Measurements from ENCODE around the gene MTFP1. TPM values are rescaled to one million over a fixed set of nuclear protein-coding genes. Genes with fewer than 3 reads are reported as not detected.

The MTFP1 gene
- total RNA-seq, 1 experiment from 2014 or later: 65.7 TPM

GRCh38 chr22:30414525-30415047 lies 11.0 kb upstream of the MTFP1 start:
- Histone ChIP-seq H3K4me3 (ENCODE audit: low read length) (no peak overlapping the region), H3K9me3 (ENCODE audit: low read length) (no peaks in the 10 kb centered on the region), H3K4me2 (ENCODE audit: low read length) (no peak overlapping the region), H4K20me1 (ENCODE audit: low read length) (no peaks in the 10 kb centered on the region), H3K9me2 (replicated peaks; ENCODE audit: low read length) (no peaks in the 10 kb centered on the region), H3K27me3 (ENCODE audit: low read length) (no peaks in the 10 kb centered on the region), H3F3A (ENCODE audit: low read length, unreplicated experiment) (no peaks in the 10 kb centered on the region), H3K9ac (ENCODE audit: low read length) (no peak overlapping the region), H3K36me3 (ENCODE audit: low read depth, low read length) (peaks cover 38% of the 10 kb centered on the region), H2AFZ (ENCODE audit: low read length) (no peak overlapping the region), H3K4me1 (ENCODE audit: insufficient read depth, low read length) (peaks cover 1% of the 10 kb centered on the region), H3K27ac (ENCODE audit: low read length) (no peak overlapping the region), H3K79me2 (ENCODE audit: low read length) (no peaks in the 10 kb centered on the region)
- ATAC-seq (no peak), DNase-seq (no peak)
- intact Hi-C loops (cut with micrococcal nuclease): no loop called here
- no TSS peak for BruUV-seq (replicated peaks)
- TF ChIP-seq, protein P1, sequence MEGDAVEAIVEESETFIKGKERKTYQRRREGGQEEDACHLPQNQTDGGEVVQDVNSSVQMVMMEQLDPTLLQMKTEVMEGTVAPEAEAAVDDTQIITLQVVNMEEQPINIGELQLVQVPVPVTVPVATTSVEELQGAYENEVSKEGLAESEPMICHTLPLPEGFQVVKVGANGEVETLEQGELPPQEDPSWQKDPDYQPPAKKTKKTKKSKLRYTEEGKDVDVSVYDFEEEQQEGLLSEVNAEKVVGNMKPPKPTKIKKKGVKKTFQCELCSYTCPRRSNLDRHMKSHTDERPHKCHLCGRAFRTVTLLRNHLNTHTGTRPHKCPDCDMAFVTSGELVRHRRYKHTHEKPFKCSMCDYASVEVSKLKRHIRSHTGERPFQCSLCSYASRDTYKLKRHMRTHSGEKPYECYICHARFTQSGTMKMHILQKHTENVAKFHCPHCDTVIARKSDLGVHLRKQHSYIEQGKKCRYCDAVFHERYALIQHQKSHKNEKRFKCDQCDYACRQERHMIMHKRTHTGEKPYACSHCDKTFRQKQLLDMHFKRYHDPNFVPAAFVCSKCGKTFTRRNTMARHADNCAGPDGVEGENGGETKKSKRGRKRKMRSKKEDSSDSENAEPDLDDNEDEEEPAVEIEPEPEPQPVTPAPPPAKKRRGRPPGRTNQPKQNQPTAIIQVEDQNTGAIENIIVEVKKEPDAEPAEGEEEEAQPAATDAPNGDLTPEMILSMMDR (conservative IDR thresholded peaks at IDR 0.05; ENCODE audit: low read depth, low read length): no peak
- TF ChIP-seq EZH2 (IDR thresholded peaks at IDR 0.05; ENCODE audit: low read length, unreplicated experiment) (no peak), EZH2phosphoT487 (IDR thresholded peaks at IDR 0.05; ENCODE audit: borderline replicate concordance, low read length) (no peak)
- POLR2A ChIA-PET (ENCODE audit: unreplicated experiment): no interaction called here
- CTCF ChIA-PET: no interaction called here

DNA sequence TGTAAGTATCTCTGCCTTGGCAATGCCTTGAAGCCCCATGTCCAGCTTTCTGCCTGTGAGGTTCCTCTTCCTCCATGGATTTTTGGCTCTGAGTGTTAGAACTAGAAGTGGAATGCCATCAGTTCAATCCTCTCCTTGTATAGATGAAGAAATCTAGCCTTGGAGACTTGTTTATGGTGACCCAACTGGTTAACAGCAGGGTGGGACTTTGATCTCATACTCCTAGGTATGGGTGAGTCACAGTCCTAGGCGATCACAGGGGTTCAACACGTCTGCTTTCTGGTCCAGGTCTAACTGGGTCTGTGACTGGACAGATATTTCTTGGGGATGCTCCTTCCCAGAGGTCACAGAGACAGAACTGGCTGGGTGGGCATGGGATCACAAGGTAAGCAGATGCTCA lies 9.2 kb upstream of the MTFP1 start:
- Histone ChIP-seq H3K4me3 (ENCODE audit: low read length) (no peak overlapping the region), H3K27ac (ENCODE audit: low read length) (no peak overlapping the region), H3K4me1 (ENCODE audit: insufficient read depth, low read length) (peaks cover 14% of the 10 kb centered on the region), H3K27me3 (ENCODE audit: low read length) (no peaks in the 10 kb centered on the region), H4K20me1 (ENCODE audit: low read length) (no peaks in the 10 kb centered on the region), H3K79me2 (ENCODE audit: low read length) (0 out of 2 replicates have a peak, but pooled peaks cover 12% of the 10 kb centered on the region), H3K9ac (ENCODE audit: low read length) (no peak overlapping the region), H3K9me2 (replicated peaks; ENCODE audit: low read length) (no peaks in the 10 kb centered on the region), H3K36me3 (ENCODE audit: low read depth, low read length) (peaks cover 34% of the 10 kb centered on the region), H3K9me3 (ENCODE audit: low read length) (no peaks in the 10 kb centered on the region), H2AFZ (ENCODE audit: low read length) (no peak overlapping the region), H3F3A (ENCODE audit: low read length, unreplicated experiment) (no peaks in the 10 kb centered on the region), H3K4me2 (ENCODE audit: low read length) (no peak overlapping the region)
- ATAC-seq: no peak
- intact Hi-C loops (cut with micrococcal nuclease): no loop called here
- ChIA-PET POLR2A (ENCODE audit: unreplicated experiment) (no interaction called here), CTCF (no interaction called here)
- TF ChIP-seq EZH2phosphoT487 (IDR thresholded peaks at IDR 0.05; ENCODE audit: borderline replicate concordance, low read length): no peak
- TF ChIP-seq EZH2 (IDR thresholded peaks at IDR 0.05; ENCODE audit: low read length, unreplicated experiment): no peak
- TF ChIP-seq, protein P1 (conservative IDR thresholded peaks at IDR 0.05; ENCODE audit: low read depth, low read length): no peak
- BruUV-seq (replicated peaks): no TSS peak
- no peak for DNase-seq

GRCh38 chr22:30416837-30417236 lies 8.7 kb upstream of the MTFP1 start:
- no peaks in the 10 kb centered on the region for H3F3A ChIP-seq (ENCODE audit: low read length, unreplicated experiment)
- no peaks in the 10 kb centered on the region for H3K9me2 ChIP-seq (replicated peaks; ENCODE audit: low read length)
- peaks cover 15% of the 10 kb centered on the region for H3K79me2 ChIP-seq (ENCODE audit: low read length)
- H3K4me1 ChIP-seq (ENCODE audit: insufficient read depth, low read length): peaks cover 19% of the 10 kb centered on the region
- H2AFZ ChIP-seq (ENCODE audit: low read length): no peak overlapping the region
- no peaks in the 10 kb centered on the region for H4K20me1 ChIP-seq (ENCODE audit: low read length)
- no peak overlapping the region for H3K27ac ChIP-seq (ENCODE audit: low read length)
- H3K4me2 ChIP-seq (ENCODE audit: low read length): no peak overlapping the region
- POLR2A ChIA-PET (ENCODE audit: unreplicated experiment): no interaction called here
- DNase-seq (no peak), ATAC-seq (no peak)
- H3K4me3 ChIP-seq (ENCODE audit: low read length): no peak overlapping the region
- H3K36me3 ChIP-seq (ENCODE audit: low read depth, low read length): peaks cover 34% of the 10 kb centered on the region
- TF ChIP-seq, protein P1 (conservative IDR thresholded peaks at IDR 0.05; ENCODE audit: low read depth, low read length): no peak
- no peak for TF ChIP-seq EZH2 (IDR thresholded peaks at IDR 0.05; ENCODE audit: low read length, unreplicated experiment)
- TF ChIP-seq EZH2phosphoT487 (IDR thresholded peaks at IDR 0.05; ENCODE audit: borderline replicate concordance, low read length): no peak
- BruUV-seq (replicated peaks): no TSS peak
- intact Hi-C loops (cut with micrococcal nuclease): no loop called here
- no peak overlapping the region for H3K9ac ChIP-seq (ENCODE audit: low read length)
- CTCF ChIA-PET: no interaction called here
- no peaks in the 10 kb centered on the region for H3K9me3 ChIP-seq (ENCODE audit: low read length)
- no peaks in the 10 kb centered on the region for H3K27me3 ChIP-seq (ENCODE audit: low read length)

Measured in PC-3 (cell line).